ENCODE measurements around the gene KCNK13.
"Not testable (repeated sequence)": the region's sequence is repeated elsewhere in the genome, so short reads cannot be mapped to it uniquely, and the experiment has no call there.

KCNK13 gene

DNA sequence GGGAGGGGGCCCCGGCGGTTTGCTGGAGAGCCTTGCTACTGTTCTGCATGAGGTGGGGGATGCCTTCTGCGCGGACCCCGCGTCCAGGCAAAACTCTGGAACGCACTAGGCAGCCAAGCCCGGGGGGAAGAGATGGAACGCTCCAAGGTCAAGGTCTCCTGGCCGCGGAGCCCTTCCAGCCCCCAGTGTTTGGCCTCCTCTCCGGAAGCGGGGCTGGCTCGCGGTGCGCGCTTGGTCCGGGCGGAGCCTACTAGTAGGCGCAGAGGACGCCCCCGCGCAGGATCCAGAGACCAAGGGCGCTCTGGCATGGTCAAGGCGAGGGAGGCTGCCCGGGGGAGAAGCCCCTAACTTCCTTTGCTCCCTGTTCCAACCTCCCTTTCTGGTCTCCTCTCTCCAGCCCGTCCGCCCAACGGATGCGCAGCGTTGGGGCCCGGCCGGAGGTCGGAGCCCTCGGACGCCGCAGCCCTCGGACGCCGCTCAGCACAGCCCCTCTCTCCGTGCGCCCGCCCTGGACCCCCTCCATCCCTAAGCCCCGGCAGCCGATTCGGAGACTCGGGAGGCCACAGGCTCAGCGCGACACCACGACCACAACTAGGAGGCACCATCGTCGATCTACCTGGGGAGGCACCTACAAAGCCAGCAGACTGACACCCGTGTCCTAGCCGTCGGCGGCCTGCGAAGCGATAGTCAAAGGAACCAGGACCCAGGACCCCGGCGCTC is 669 bp upstream of the KCNK13 start:
- DNase-seq (ENCODE audit: low read depth in 2 of 2) = no peak

DNA sequence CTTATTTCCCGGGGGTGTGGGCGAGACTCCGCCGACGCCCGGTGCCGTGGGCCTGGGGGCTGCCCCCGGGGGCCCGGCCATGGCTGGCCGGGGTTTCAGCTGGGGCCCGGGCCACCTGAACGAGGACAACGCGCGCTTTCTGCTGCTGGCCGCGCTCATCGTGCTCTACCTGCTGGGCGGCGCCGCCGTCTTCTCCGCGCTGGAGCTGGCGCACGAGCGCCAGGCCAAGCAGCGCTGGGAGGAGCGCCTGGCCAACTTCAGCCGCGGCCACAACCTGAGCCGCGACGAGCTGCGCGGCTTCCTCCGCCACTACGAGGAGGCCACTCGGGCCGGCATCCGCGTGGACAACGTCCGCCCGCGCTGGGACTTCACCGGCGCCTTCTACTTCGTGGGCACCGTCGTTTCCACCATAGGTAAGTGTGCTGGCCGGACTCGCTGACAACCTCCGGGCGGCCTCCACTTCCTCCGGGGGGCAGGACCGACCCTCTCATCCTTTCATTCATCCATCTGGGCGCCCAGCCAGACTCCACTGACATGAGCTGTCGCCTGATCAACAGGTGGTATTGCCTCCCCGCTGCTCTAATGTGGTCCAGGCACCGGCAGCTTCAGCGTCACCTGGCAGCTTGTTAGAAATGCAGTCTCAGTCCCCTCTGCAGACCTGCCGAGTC is 467 bp downstream of the KCNK13 start:
- no peak for DNase-seq (ENCODE audit: low read depth in 2 of 2)

GRCh38 chr14:90062822-90063539 is 1.2 kb downstream of the KCNK13 start:
- no peak for DNase-seq (ENCODE audit: low read depth in 2 of 2)

DNA sequence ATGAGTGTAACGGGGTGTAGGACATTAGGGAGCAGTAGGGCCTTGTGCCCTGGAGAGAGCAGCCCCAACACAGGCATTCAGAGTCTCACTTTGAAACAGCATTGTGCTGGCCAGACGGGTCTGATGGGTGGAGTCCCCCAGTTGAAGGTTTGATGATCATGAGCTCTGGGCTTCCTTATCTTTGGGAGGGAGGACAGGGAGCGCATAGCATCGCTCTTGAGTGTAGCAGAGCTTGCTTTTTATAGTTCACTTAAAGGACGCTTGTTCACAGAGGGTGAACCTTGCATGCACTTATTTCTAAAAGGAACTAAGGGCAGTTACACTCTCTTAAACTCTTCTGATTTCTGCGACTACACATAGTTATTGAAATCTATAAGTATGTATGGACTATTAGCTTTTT is 10.6 kb downstream of the KCNK13 start:
- no peak for DNase-seq (ENCODE audit: low read depth in 2 of 2)

- DNase-seq (ENCODE audit: low read depth in 2 of 2) = no peak
Observed at GRCh38 chr14:90079576-90079975, 17.8 kb downstream of the KCNK13 start.

DNA sequence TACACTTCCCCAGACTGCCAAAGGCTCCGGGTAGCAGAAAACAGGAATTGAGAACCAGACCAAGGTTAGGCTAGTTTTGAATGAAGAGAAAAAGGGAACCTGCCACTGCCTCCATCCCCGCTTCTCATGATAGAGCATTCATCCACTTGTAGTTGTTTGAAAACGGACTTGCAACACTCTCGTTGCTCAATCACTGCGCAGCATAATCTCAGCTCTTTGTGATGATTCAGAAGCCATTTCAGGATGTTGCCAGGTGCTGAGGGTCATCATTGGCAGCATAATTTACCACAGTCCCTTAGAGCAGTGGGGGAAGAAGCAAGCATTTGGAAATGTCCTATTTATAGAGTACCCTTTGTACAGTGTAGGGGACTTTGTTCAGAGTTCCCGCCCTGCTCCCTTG is 25.6 kb downstream of the KCNK13 start:
- no peak for DNase-seq (ENCODE audit: low read depth in 2 of 2)

DNA sequence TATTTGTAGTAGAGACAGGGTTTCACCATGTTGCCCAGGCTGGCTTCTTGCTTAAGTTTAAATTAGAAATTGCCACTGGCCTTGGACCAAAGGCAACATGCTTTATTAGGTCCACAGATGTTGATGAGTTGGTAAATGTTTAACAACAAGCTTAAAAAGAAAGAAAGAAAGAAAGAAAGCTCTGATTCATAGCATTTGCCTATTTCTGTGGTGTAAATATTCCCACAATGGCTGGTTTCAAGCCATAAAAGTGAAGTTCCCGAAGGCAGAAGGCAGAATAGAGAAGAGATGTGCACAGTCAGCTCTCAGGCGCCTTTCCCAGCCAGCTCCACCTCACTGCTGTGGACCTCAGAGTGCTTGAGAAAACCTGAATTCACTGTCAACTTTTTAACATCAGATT is 26.4 kb downstream of the KCNK13 start:
- DNase-seq (ENCODE audit: low read depth in 2 of 2) = no peak

DNA sequence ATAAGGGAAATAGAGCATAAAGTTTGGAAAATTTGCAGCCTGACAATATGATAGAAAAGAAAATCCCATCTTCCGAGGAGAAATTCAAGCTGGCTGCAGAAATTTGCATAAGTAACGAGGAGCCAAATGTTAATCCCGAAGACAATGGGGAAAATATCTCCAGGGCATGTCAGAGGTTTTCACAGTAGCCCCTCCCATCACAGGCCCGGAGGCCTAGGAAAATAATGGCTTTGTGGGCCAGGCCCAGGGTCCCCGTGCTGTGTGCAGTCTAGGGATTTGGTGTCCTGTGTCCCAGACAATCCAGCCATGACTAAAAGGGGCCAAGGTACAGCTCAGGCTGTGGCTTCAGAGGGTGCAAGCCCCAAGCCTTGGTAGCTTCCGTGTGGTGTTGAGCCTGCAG is 27.7 kb downstream of the KCNK13 start:
- DNase-seq (ENCODE audit: low read depth in 2 of 2) = not testable (repeated sequence)

DNA sequence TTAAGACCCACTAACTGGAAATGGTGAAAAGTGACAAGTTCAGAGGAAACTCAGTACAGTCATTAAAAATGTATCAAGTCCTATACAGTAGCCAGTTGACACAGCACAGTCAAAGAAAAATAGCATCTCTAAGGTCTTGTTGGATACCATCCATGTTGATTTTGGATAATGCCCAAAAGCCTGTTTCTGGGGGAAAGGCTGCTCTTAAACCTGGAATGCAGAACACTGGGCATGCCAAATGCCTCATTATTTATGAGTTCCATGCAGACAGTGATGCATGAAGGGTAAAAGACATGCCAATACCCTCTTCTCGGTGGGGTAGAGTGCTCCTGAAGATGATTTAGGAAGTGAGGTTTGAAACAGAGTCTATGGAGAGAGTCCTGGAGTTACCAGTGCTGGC is 29.6 kb downstream of the KCNK13 start:
- no peak for DNase-seq (ENCODE audit: low read depth in 2 of 2)

- no peak for DNase-seq (ENCODE audit: low read depth in 2 of 2)
Observed at GRCh38 chr14:90093942-90094595, 32.3 kb downstream of the KCNK13 start.

GRCh38 chr14:90095096-90095495 is 33.3 kb downstream of the KCNK13 start:
- no peak for DNase-seq (ENCODE audit: low read depth in 2 of 2)

- no peak for DNase-seq (ENCODE audit: low read depth in 2 of 2)
Observed at GRCh38 chr14:90096566-90096965, 34.8 kb downstream of the KCNK13 start.

GRCh38 chr14:90103808-90104207 is 42.0 kb downstream of the KCNK13 start:
- DNase-seq (ENCODE audit: low read depth in 2 of 2) = no peak

GRCh38 chr14:90105756-90106155 is 44.0 kb downstream of the KCNK13 start:
- DNase-seq (ENCODE audit: low read depth in 2 of 2) = no peak

GRCh38 chr14:90107789-90108188 is 46.0 kb downstream of the KCNK13 start:
- DNase-seq (ENCODE audit: low read depth in 2 of 2) = no peak

DNA sequence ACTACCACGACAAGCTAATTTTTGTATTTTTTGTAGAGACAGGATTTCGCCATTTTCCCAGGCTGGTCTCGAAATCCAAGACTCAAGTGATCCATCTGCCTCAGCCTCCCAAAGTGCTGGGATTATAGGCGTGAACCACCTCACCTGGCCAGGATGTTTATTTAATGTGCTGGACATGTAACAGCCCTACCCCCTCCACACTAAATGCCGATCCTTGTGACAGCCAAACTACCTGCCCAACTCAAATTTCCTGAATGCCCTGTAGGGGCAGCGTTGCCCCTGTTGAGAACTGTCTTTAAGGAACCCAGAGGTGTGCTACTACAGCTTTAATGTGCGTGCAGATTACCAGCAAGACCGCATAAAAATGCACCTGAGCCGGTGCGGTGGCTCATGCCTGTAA is 48.1 kb downstream of the KCNK13 start:
- no peak for DNase-seq (ENCODE audit: low read depth in 2 of 2)

DNA sequence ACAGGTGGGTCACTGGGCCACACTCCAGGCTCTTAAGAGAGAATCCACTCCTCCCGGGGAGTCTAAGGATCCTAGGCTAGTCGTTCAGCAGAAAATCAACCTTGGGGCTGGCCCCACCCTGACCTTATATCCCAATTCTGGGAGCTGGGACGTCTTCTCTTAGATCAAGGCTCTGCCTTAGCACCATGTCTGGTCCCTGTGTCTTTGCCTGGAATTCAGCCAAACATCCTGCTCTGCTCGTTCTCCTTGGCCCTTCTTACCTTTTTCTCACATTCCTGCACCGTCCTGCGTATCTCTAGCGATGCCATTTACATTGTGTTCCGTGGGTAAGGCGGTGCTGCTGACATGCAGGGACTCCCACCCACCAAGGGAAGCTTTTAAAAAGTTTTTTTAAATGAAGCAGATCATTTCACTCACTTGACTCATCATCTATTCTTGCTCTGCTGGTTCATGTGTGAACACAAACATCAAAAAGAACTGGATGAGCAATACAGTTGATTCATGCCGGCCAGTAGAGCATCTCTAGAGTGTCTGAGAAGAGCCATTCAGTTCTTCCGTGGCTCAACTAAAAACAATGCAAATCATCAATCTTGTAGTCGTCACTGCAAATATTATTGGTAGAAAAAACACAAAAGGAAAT is 50.2 kb downstream of the KCNK13 start:
- DNase-seq (ENCODE audit: low read depth in 2 of 2) = no peak

DNA sequence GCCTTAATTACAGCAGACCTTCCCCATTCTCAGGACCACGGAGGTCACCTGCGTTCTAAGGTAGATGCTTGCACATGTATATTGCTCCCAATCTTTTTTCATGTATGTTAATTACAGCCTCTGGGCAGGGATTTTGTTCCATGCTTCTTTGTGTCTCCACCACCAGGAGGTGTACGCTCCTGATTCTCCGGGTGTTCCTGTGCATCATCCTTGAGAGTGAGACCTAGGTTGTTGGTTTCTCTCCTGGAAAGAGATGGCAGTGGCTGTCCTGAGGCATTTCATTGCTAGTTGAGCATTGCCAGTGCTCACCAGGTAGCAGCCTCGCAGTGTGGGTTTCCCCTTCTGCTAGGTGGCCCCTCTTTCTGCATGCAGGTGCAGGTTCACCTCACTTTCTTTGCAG is 52.8 kb downstream of the KCNK13 start:
- no peak for DNase-seq (ENCODE audit: low read depth in 2 of 2)

DNA sequence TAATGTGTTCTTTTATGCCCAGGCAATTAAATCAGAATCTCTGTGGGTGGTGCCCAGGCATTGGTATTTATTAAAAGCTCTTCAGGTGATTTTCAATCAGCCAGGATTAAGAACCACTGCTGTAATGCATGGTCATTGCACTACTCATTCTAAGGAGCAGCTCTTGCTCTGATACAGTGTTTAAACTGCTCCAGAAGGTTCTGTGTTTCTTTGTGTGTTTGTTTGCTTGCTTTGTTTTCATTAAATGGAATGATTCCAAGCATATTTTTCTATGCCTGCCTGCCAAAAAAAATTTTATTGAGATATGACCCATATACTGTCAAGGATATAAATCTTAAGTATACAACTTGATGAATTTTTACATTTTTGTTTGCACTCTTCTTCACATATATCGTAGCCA is 54.0 kb downstream of the KCNK13 start:
- no peak for DNase-seq (ENCODE audit: low read depth in 2 of 2)

DNA sequence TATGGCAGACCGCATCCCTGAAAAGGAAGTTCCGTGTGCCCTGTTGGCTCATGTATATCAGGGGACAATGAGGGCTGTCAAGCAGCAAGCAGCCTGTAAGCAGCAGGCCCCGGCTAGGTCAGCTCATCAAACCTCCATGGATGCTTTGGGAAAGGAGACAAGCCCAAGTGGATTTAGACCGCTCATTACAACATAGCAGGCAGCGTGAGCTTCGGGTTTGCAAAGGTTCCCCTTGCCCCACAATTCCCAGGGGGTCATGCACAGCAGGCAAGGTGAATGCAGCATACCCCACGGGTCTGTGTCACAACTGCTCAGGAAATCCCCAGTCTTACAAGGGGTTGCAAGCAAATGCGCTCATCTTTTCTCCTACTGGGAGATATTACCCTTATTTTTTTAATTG is 54.6 kb downstream of the KCNK13 start:
- no peak for DNase-seq (ENCODE audit: low read depth in 2 of 2)

DNA sequence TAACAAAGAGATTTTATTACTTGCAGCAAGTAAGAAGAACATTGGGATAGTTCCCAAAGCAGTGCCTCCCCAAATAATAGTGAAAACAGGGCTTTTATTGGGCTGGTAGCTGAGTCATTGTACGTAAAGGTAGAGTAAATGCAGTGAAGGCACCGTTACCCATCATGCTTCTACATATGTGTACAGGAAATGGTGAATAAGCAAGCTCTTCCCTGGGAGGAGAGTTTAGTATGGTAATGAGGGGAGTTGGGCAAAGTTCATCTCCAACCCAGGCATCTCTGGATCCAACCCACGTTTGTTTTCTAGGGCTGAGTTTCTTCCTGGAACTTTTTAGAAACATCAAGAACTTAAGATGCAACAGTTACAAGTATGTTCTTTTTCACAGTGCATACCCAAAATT is 56.2 kb downstream of the KCNK13 start:
- DNase-seq (ENCODE audit: low read depth in 2 of 2) = no peak

DNA sequence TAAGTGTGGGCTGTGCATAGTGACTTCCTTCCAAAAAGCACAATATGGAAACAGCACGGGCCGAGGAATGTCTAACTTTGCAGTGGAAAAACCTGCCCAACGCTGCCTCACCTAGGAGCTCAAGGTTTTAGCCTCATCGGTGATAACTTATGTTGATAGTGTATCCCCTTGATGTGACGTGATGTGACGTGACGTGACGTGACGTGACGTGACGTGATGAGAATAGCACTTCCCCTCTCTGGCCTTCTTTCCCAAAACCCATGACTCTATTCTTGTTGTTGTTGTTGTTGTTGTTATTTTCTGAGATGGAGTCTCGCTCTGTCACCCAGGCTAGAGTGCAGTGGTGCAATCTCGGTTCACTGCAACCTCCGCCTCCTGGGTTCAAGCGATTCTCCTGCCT is 64.5 kb downstream of the KCNK13 start:
- DNase-seq (ENCODE audit: low read depth in 2 of 2) = no peak
